ENCODE data around the gene HVCN1.
"Not testable (repeated sequence)": the region's sequence is repeated elsewhere in the genome, so short reads cannot be mapped to it uniquely, and the experiment has no call there.

Gene HVCN1, protein sequence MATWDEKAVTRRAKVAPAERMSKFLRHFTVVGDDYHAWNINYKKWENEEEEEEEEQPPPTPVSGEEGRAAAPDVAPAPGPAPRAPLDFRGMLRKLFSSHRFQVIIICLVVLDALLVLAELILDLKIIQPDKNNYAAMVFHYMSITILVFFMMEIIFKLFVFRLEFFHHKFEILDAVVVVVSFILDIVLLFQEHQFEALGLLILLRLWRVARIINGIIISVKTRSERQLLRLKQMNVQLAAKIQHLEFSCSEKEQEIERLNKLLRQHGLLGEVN

GRCh38 chr12:110688446-110689280, at the start of gene HVCN1:
HVCN1 (minus strand) TSS chr12:110689115; CDS start chr12:110683245, 5,870 bp downstream.
- DNase-seq = no peak

DNA sequence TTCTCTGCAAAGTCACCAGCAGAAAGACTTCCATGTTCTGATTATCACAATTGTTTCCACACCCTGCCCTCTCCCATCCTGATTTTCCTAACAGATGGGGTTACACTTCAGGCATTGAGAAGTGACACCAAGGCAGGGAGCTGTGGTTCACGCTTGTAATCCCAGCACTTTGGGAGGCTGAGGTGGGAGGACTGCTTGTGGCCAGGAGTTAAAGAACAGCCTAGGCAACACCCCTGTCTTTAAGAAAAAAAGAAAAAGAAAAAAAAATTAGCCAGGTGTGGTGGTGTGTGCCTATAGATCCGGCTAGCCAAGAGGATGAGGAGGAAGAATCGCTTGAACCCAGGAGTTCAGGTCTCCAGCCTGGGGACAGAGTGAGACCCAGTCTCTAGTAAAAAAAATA, 48.6 kb upstream of the HVCN1 start:
- no peak for DNase-seq

- not testable (repeated sequence) for DNase-seq
Measured at GRCh38 chr12:110737016-110737415, 48.1 kb upstream of the HVCN1 start.

DNA sequence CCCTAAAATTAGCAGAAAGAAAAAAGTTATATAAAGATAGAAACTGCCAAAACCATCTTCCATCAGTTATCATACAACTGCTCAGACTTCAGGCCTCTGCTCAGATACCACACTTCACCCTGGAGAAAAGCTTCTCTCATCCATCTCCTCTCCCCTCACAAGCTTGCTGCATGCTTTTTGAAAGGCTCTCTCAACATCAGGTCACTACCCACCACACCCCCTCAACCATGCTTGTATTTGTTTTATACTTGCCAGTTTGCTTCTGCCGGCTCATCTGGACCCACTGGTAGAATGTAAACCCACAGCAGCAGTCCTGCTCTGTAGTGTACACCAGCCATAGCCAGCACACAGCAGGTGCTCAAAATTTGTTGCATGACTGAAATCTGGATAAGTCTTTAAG, 45.0 kb upstream of the HVCN1 start:
- DNase-seq = no peak

GRCh38 chr12:110733089-110733715, 44.3 kb upstream of the HVCN1 start:
- DNase-seq = no peak

- no peak for DNase-seq
Measured at GRCh38 chr12:110732572-110732971, 43.7 kb upstream of the HVCN1 start.

DNA sequence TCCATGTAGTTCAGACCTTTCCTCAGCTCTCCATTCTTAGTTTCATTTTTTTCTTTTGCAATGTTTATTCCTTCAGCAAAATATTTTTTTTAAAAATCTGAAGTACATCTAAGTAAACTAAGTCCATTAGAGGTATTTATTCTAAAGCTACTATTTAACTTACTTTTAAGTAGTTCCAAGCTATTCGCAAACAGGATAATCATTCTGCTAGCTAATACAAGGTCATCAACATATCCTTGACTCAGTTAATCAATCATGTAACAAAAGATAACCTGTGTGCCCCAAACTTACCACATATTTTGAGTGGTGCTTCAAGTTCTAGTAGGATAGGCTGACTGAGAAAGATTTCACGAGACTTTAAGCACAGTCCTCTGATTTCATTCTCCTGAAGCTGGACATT, 42.6 kb upstream of the HVCN1 start:
- DNase-seq = no peak

- no peak for DNase-seq
Measured at GRCh38 chr12:110728628-110729027, 39.7 kb upstream of the HVCN1 start.

DNA sequence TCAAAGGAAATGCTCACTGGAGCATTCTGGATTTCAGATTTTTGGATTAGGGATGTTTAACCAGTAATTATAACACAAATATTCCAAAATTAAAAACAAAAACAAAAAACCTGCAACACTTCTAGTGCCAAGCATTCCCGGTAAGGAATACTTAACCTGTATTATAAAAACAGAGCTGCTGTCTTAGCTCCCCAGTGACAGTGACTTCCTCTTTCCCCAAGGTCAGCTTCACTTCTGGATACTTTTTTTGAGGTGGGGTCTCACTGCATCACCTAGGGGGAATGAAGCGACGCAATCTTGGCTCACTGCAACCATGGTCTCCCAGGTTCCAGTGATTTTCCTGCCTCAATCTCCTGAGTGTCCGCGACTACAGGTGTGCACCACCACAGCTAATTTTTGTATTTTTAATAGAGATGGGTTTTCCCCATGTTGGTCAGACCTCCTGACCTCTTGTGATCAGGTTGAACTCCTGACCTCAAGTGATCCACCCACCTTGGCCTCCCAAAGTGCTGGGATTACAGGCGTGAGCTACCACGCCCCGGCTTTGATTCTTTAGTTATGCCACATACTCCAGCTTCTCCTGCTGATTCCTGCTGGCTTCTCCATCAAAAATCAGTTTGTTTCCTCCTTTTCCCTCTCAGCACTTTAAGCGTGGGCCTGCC, 37.9 kb upstream of the HVCN1 start:
- no peak for DNase-seq

GRCh38 chr12:110726028-110726427, 37.1 kb upstream of the HVCN1 start:
- DNase-seq = no peak

GRCh38 chr12:110725267-110725666, 36.4 kb upstream of the HVCN1 start:
- DNase-seq = no peak

DNA sequence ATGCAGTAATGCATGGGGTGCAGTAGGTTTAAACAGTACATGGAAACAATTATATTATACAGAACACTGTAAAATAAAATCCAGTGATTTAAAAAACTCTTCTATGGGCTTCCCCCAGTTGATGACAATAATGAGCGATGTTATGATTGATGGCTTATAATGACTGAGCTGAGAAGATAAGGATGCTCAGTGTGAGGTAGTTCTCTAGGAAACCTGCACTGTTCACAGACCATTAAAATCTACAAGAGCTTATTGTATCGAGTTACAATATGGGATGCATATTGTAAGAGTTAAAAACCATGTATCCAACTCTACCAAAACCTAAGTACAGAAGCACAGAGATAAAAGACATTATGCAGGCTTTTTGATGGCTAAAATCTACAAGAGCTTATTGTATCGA, 34.0 kb upstream of the HVCN1 start:
- not testable (repeated sequence) for DNase-seq

DNA sequence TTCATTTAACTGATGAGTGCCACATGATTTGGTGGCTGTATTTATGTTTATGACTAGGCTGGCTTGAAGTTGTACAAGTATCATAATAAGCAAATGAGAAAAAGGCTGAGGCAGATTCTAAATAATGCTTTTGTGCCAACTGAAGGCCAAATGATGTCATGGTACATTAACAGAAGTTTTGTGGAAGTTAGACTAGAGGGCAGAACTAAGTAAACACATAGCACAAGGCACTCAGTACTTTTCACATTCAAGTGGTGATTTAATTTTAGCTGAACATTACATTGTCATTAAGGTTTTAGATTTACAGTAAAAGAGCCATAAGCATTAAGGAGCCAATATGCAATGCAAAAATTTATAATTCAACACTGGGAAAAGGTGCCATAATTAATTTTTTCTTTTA, 32.7 kb upstream of the HVCN1 start:
- no peak for DNase-seq

- DNase-seq = no peak
Measured at GRCh38 chr12:110720516-110720915, 31.6 kb upstream of the HVCN1 start.

DNA sequence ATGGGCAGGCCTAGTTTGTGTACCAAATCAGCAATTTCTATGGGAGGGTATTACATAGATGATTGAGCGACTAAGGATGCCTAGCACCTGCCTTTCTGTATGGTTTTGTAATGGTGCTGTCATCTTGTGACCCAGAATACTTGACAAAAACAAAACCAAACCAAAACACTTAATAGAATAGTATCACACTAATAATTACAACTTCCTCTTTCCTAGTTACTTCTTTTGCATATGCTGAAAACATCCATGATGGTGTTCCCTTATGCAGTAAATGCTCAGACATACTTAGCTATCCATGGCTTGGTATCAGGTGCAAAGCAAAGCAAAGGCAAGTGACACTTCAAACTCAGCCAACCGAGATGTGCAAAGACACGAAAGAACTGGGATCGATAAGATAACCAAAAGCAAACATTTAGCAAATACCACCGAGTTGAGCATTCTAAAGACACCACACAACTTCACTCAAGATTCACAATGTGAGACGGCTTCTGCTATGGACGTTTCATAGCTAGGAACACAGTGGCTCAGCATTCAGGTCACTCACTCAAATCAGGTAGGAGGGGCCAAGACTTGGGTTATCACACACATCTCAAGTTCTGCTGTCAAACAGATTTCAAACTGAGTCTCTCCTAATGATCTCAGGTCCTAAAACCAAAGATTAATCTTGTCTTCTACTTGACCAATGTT, 29.4 kb upstream of the HVCN1 start:
- no peak for DNase-seq

DNA sequence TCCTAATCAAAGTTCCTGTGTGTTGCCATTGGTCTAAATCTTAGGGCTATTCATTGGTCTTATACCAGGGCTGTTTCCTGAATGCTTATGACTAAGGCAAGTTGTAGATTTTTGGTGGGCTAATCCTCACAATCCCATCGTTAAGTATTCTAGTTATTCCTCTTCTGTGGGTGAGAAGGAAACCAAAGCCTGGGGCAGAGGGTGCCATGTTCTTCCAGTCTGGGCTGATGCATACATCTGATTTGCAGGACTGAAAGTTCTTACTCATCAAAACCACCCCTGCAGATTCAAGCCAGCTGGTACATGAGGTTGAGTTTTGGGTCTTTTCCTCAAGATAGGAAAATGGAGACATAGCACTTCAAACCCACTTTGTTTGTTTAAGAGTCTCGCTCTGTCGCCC, 28.1 kb upstream of the HVCN1 start:
- DNase-seq = no peak

GRCh38 chr12:110708917-110709316, 20.0 kb upstream of the HVCN1 start:
- no peak for DNase-seq

DNA sequence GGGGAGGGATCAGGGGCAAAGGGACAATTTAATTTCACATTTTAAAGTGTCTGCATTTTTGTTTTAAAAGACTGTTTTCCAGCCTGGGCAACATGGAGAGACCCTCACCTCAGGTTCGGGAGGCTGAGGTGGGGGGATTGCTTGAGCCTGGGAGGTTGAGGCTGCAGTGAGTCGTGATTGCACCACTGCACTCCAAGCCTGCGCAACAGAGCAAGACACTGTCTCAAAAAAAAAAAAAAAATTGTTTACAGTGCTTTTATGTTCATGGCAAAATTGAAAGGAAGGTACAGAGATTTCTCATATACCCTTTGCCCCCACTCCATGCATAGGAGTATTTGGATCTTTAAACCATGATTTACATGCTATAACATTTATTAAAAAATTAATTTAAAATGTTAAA, 16.4 kb upstream of the HVCN1 start:
- DNase-seq = no peak

- DNase-seq = no peak
Measured at GRCh38 chr12:110704750-110705149, 15.8 kb upstream of the HVCN1 start.

DNA sequence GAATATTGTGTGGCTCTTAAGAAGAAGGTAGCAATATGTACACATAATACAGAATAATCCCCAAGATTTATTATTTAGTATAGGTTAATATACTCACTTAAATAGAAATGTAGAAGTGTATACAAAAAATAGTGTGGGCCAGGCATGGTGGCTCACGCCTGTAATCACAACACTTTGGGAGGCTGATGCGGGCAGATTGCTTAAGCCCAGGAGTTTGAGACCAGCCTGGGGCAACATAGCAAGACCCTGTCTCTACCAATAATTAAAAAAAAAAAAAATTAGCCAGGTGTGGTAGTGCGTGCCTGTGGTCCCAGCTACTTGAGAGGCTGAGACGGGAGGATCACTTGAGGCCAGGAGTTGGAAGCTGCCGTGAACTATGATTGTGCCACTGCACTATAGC, 15.3 kb upstream of the HVCN1 start:
- no peak for DNase-seq

GRCh38 chr12:110702081-110702480, 13.2 kb upstream of the HVCN1 start:
- DNase-seq = no peak

GRCh38 chr12:110699591-110700445, 10.9 kb upstream of the HVCN1 start:
- no peak for DNase-seq

All from stimulated activated CD4-positive, alpha-beta T cell treated with anti-CD3 and anti-CD28 coated beads, Interleukin-2, amount 100 ng/mL, for 48 hours (primary cell).